HG03439 (cell line): Measurements from ENCODE around the gene PPP1R12B.
"Not testable (repeated sequence)": the region's sequence is repeated elsewhere in the genome, so short reads cannot be mapped to it uniquely, and the experiment has no call there.

Experiments used
- ATAC-seq: cut with Tn5 transposase; IDR thresholded peaks from one replicate; pipeline ENCODE4 v1.9.1; 2021; ENCODE audit warnings: mild to moderate bottlenecking, moderate library complexity; ENCODE audit not compliant: unreplicated experiment

The PPP1R12B gene

GRCh38 chr1:202551683-202552082 is 203.2 kb downstream of the PPP1R12B start:
- no peak for ATAC-seq

DNA sequence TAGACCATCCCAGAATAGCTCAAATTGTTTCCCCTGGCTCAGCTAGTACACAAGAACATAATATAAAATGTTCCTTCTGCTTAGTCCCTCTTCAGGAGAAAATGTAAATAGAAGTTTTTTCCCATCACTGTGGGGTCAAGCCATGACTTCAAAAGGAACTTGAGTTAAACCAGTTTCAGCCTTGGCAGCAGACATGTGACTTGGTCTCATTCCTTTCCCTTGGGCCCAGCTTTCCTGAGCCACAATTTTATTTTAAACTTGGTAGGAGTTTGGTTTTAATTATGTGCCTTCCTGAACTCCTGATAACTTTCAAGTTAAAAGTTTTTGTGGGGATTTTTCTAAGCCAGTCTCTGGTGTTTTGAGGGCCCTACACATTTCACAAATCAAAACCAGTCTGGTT is 204.1 kb downstream of the PPP1R12B start:
- not testable (repeated sequence) for ATAC-seq

- ATAC-seq = not testable (repeated sequence)
These were observed 204.6 kb downstream of the PPP1R12B start for GRCh38 chr1:202553078-202553477.

- ATAC-seq = no peak
These were observed 205.1 kb downstream of the PPP1R12B start for GRCh38 chr1:202553560-202554038.

DNA sequence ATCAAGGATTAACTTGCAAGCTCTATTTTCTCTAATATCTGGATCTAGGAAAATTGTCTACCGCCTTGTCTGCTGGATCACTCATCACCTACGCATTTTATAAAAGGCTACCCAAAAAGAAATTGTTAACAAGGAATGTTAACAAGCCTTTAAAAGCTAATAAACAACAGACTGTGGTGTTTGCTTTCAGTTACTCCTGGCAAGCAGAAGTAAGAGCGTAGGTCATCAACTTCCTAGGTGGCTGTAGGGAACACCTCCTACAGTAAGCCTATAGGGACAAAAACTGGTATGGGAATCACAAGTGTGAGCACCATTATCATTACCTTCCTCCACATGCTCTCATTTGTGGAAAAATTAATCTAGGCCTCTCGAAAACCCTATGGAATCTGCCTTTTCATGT is 206.1 kb downstream of the PPP1R12B start:
- not testable (repeated sequence) for ATAC-seq

DNA sequence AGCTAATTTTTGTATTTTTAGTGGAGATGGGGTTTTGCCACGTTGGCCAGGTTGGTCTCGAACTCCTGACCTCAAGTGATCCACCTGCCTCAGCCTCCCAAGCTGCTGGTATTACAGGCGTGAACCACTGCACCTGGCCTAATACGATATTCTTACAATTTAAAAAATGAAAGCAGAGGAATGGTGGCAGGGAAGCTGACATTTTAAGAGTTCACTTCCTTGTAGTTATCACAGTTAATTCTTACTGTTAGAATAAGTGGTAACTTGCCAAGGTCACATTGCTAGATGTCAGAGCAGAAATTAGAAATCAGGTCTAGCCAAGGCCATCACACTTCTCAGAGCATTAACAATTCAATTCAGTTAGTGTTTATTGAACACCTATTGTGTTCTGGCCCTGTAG is 207.5 kb downstream of the PPP1R12B start:
- not testable (repeated sequence) for ATAC-seq

GRCh38 chr1:202557662-202558061 is 209.2 kb downstream of the PPP1R12B start:
- not testable (repeated sequence) for ATAC-seq

- no peak for ATAC-seq
These were observed 212.7 kb downstream of the PPP1R12B start for GRCh38 chr1:202561240-202561639.

DNA sequence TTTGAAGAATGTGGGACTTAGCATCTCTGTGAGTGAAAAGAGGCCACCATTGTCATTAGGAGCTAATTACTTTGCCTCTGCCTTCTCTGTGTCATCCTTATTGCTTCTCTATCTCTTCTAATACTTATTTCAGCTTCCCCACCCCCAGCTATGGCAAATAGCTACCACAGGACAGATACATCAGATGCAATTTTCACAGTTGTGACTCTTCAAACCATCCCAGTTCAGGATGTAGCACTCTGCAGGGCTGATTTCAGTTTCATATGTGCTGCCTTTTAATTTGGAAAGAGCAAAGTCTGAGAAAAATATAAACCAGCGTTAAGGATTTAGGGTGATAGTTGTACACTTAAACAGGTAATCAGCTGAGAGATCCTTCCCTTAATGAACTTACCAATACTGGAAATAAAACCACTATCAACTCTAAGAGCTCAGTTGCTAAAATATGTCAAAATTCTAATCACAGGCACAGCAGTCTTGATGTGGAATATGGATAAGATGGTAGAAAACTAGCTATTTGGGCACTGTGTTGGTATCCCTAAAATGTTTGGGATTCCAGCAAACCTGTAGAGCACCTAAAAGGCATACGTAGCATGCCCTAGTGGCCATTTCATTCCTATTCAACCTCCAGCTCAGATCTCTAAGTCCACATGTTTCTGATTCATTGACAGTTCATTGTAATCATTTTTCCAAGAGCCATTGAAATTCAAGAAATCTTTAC is 213.4 kb downstream of the PPP1R12B start:
- ATAC-seq = no peak

DNA sequence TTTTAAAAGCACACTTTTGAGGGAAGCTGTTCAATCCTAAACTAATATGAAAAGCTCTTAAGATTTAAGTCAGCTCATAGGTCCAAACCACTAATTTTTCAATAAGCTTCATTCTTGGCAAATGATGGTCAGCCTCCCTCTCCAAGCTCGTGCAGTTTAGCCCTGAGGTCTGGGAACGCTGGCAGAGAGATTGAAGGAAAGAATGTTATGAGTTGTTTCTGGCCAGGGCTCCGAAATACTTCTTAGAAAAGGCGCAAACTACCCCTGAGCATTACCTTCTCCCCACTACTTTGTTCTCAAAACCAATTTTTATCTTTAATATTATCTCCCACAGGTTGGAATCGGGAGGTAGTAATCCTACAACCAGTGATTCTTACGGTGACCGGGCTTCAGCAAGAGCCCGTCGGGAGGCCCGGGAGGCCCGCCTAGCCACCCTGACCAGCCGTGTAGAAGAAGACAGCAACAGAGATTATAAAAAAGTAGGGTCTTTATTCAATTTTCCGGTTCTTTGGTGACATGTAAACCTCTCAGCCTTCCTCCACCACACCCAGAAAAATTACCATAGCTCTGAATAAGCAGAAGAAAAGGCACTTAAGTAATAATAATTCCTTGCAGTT is 214.1 kb downstream of the PPP1R12B start:
- ATAC-seq = no peak

GRCh38 chr1:202563818-202564217 is 215.3 kb downstream of the PPP1R12B start:
- no peak for ATAC-seq

DNA sequence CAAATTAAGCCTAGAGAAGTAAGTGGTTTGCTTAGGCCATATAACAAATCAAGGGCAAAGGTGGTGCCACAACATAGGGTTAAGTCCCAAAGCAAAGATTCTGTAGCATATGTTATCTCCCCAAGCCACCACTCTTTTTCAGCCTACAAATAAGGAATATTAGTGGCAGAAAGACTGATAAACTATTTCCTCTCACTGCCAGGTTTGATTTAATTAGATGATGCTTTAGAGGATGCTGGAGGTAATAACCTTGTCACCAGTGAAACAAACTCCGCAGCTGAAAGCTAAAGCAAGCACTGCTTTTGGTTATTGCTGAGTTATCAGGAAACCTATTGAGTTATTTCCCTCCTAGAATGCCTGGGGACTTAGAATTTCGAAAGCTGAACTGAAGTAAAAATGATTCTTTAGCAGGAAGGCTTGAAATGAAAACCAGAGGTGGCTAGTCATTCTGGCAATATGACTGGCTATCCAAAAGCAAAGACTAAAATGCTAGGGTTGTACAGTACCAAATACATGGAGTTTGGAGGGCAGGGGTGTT is 216.5 kb downstream of the PPP1R12B start:
- no peak for ATAC-seq

DNA sequence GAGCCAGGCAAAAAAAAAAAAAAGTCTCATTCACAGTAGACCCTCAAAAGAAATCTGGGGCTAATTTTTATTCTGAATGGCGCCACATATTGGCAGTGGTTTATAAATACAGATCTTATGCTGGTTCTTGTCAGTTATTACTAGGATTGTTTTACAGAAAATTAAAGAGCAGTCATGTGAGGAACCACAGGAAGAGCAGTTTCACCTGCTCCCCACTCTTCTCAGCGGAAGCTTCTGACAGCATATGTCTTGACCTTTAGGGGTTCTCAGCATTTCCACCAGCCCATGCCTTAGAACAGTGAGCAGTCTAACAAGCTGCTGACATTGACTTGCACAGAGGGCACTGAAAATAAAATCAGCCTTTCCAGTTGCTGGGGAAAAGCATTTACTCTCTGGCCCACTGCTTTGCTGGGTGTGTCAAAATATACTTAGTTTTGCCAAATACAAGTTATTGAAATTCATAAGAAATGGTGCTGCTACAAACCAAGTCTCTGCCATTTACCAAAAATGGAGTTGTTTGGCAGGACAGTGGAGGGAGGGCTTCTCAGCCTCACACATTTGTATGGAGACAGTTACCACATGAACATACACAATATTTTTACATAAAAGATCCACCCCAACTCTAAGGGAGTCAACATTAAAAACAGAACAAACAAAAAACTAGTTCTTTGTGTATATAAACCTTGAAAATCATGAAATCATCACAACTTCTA is 217.5 kb downstream of the PPP1R12B start:
- no peak for ATAC-seq

- ATAC-seq = no peak
These were observed 219.2 kb downstream of the PPP1R12B start for GRCh38 chr1:202567738-202568137.

DNA sequence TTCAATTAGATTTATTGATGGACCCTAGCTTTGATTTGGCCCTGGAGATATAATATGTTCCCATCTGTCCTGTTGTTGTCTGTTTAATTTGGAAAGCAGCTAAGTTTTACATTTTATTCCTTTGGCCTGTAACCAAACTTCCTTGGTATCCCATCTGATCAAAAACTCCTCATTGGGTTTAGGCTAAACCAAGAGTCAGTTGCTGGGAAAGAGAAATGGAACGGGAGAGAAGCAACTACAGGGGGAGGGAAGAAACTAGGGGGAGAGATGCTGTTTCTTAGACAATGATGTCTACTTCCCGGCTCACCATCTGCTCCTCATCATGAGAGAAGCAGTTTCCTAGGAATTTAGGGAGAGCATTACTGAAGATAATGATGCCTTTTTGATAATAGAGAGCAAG is 219.9 kb downstream of the PPP1R12B start:
- no peak for ATAC-seq

DNA sequence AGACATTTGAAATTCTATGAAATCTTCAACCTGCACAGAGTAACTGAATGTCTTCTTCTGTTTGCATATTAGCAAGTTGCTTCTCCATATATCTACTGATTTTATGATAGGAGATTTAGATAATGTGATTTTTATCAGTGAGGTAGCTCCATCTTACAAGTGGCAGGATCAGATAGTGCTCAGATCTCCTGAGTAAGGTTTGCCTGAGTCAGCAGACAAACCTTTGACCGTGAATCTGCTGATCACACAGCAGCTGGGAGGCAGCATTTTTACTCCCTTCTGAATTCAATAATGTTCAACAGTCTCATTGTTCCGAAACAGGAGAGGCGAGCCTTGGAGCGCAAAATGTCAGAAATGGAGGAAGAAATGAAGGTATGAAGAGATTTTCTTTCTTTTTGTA is 220.3 kb downstream of the PPP1R12B start:
- ATAC-seq = no peak

DNA sequence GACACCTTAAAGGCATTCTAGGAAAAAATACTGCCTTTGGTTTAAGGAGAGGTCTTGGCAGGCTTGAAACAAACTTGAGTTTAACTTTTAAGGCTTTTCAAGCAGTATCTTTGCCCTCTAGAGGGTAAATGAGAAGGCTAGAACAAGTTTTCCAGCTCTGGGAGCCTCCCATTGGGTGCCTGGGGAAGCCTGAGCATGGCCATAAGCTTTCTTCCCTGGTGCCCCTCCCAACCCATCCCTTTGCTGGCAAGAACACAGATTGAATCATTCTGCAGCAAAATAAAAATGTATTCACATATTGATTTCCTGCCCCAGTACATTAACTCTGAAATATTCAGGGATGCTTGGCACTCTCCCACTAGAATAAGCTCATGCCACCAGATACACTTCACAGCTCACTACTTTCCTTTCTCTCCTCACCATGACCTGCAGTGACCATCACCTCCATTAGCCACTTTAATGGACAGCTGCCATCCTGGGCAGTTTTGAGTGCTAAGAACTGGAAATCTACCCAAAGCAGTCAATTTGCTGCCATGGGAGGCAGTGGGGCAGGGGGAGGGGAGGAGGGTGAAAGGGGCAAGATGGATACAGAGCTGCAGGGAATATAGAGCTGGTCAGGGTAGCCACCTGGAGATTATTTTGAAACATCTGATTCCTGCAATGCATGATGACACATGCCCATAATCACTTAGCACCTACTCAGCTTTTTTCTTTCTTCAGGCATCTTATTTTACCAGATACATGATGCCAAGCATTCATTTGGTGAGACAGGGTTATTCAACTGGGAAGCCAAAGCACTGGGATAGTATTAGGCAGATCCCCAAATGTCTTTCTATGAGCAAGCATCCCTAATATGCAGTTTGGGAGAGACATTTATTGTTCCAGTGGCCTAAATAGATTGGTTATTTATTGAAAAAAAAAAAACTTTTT is 221.2 kb downstream of the PPP1R12B start:
- no peak for ATAC-seq

GRCh38 chr1:202571719-202572339 is 223.3 kb downstream of the PPP1R12B start:
- ATAC-seq = no peak

- no peak for ATAC-seq
These were observed 224.4 kb downstream of the PPP1R12B start for GRCh38 chr1:202572867-202573266.
